Inferior parietal cortex (tissue), 1 donor: ENCODE results near the gene TP63.

ENCODE experiments used
- DNase-seq: peaks from one replicate; pipeline ENCODE4 v3.0.0-alpha.2; 2016; ENCODE audit errors: extremely low spot score

The TP63 gene

GRCh38 chr3:189911001-189911400 lies 279.8 kb downstream of the TP63 start:
- DNase-seq: no peak

GRCh38 chr3:189914799-189915198 lies 283.6 kb downstream of the TP63 start:
- no peak for DNase-seq

- no peak for DNase-seq
These were observed 290.6 kb downstream of the TP63 start for GRCh38 chr3:189921770-189922169.

GRCh38 chr3:189927975-189928895 lies 297.0 kb downstream of the TP63 start:
- no peak for DNase-seq

GRCh38 chr3:189936201-189936945 lies 305.2 kb downstream of the TP63 start:
- no peak for DNase-seq

GRCh38 chr3:189937302-189938127 lies 306.3 kb downstream of the TP63 start:
- no peak for DNase-seq

- DNase-seq: no peak
These were observed 309.9 kb downstream of the TP63 start for GRCh38 chr3:189941125-189941524.

- DNase-seq: no peak
These were observed 310.5 kb downstream of the TP63 start for GRCh38 chr3:189941679-189942078.

GRCh38 chr3:189942948-189943347 lies 311.8 kb downstream of the TP63 start:
- DNase-seq: no peak

- no peak for DNase-seq
These were observed 313.3 kb downstream of the TP63 start for GRCh38 chr3:189944285-189945145.

GRCh38 chr3:189945935-189946709 lies 314.9 kb downstream of the TP63 start:
- DNase-seq: no peak
